ENCODE measurements around the gene SLC1A3.
"Not testable (repeated sequence)": the region's sequence is repeated elsewhere in the genome, so short reads cannot be mapped to it uniquely, and the experiment has no call there.

The SLC1A3 gene
- total RNA-seq: 0 reads per million in 4 donors

GRCh38 chr5:36606428-36607113, at the start of gene SLC1A3:
Gene SLC1A3, plus strand, starts transcription at chr5:36606606. Its CDS starts 1,818 bp downstream, at chr5:36608424.
- peak in 1 of 5 donors; percentile 48 for DNase-seq

GRCh38 chr5:36558641-36559040, 47.8 kb upstream of the SLC1A3 start:
- DNase-seq: no peak

- no peak for DNase-seq
Observed at GRCh38 chr5:36561601-36562000, 44.8 kb upstream of the SLC1A3 start.

- no peak for DNase-seq
Observed at GRCh38 chr5:36569491-36569890, 36.9 kb upstream of the SLC1A3 start.

GRCh38 chr5:36570301-36571095, 35.9 kb upstream of the SLC1A3 start:
- DNase-seq: no peak

GRCh38 chr5:36571401-36572042, 34.9 kb upstream of the SLC1A3 start:
- DNase-seq: no peak

GRCh38 chr5:36573438-36573837, 33.0 kb upstream of the SLC1A3 start:
- no peak for DNase-seq

- no peak for DNase-seq
Observed at GRCh38 chr5:36575361-36575781, 31.0 kb upstream of the SLC1A3 start.

GRCh38 chr5:36576721-36577120, 29.7 kb upstream of the SLC1A3 start:
- no peak for DNase-seq

GRCh38 chr5:36579858-36580257, 26.5 kb upstream of the SLC1A3 start:
- DNase-seq: not testable (repeated sequence)

- DNase-seq: no peak
Observed at GRCh38 chr5:36581070-36581469, 25.3 kb upstream of the SLC1A3 start.

- DNase-seq: no peak
Observed at GRCh38 chr5:36584009-36584875, 22.2 kb upstream of the SLC1A3 start.

GRCh38 chr5:36585701-36586100, 20.7 kb upstream of the SLC1A3 start:
- no peak for DNase-seq

- no peak for DNase-seq
Observed at GRCh38 chr5:36587354-36587753, 19.1 kb upstream of the SLC1A3 start.

- not testable (repeated sequence) for DNase-seq
Observed at GRCh38 chr5:36589735-36590134, 16.7 kb upstream of the SLC1A3 start.

- DNase-seq: no peak
Observed at GRCh38 chr5:36590513-36591286, 15.7 kb upstream of the SLC1A3 start.

- DNase-seq: no peak
Observed at GRCh38 chr5:36593867-36594266, 12.5 kb upstream of the SLC1A3 start.

GRCh38 chr5:36596247-36596646, 10.2 kb upstream of the SLC1A3 start:
- no peak for DNase-seq

- DNase-seq: no peak
Observed at GRCh38 chr5:36596756-36597155, 9.7 kb upstream of the SLC1A3 start.

GRCh38 chr5:36598045-36598444, 8.4 kb upstream of the SLC1A3 start:
- no peak for DNase-seq

GRCh38 chr5:36599986-36600779, 6.2 kb upstream of the SLC1A3 start:
- no peak for DNase-seq

Measured in T-helper 1 cell (primary cell).